Femur (tissue), 1 donor: ENCODE measurements around the gene PDE8B.

Source experiments
- DNase-seq: peaks from one replicate; pipeline ENCODE4 v3.0.0-alpha.2; 2017

Gene PDE8B

GRCh38 chr5:77326986-77327734 is 116.7 kb downstream of the PDE8B start:
- no peak for DNase-seq

- no peak for DNase-seq
These were observed 118.6 kb downstream of the PDE8B start for GRCh38 chr5:77328930-77329647.

- no peak for DNase-seq
These were observed 119.4 kb downstream of the PDE8B start for GRCh38 chr5:77329664-77330430.

DNA sequence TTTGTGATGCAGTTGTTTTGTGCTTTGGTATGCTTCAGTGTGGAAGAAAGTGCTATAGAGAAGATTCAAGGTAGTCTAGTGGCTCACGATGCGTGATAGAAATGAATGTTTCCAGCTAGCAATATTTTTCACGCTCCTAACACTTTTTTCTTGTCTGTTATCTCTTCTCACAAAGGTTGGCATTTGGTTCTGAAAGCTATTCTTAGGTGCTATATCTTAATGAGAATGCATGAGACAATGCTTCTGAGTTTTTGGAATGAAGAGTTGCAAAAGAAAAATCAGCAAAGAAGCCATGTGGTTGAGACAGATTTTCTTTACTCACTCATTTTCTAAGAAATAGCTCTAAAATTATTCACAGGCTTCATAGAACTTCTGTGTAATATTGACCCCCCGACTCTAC is 122.6 kb downstream of the PDE8B start:
- DNase-seq = no peak

DNA sequence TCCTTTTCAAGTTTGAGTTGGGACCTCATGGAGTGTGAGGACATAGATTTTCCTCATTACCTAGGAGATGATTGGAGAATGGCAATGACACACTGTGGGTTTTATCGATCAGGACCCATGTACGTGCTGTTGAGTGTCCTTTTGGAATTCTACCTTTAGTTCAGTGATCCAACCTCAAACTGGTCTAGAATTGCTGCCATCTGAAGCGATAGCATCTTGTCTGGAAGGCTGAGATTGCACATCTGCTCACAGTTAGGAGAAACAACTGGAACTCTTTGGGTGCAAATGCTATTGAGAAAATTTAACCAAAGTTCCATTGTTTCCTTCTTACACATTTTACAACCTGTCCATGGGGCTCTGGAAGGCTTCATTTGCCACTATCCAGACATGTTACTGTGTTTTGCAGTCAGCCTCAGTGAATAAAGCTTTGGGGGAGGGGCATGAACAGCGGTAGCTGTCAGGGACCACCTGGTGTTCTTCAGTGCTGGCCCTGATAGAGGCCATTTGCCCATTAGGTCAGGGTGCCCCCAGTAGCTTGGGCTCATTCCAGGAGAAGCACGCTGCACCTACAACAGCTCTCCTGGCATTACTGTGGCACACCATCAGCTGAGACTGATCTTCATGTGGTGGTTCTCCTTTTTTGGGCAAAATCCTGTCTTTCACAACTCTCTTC is 123.1 kb downstream of the PDE8B start:
- no peak for DNase-seq

GRCh38 chr5:77337246-77337645 is 126.8 kb downstream of the PDE8B start:
- no peak for DNase-seq

- DNase-seq = peak; percentile 69
These were observed 127.2 kb downstream of the PDE8B start for GRCh38 chr5:77337686-77338085.

- no peak for DNase-seq
These were observed 128.9 kb downstream of the PDE8B start for GRCh38 chr5:77339337-77339890.

DNA sequence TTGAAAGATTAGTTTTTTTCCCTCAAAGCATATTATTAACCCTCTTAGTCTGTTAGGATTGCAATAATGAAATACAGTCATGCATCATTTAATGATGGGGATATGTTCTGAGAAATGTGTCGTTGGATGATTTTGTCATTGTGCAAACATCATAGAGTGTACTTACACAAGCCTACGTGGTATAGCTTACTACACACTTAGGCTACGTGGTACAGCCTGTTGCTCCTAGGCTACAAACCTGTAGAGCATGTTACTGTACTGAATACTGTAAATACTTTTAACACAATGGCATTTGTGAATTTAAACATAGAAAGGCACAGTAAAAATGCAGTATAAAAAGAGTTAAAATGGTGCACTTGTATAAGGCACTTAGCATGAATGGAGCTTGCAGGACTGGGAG is 132.7 kb downstream of the PDE8B start:
- no peak for DNase-seq

- DNase-seq = no peak
These were observed 137.1 kb downstream of the PDE8B start for GRCh38 chr5:77347435-77348098.

GRCh38 chr5:77353251-77353650 is 142.8 kb downstream of the PDE8B start:
- no peak for DNase-seq

GRCh38 chr5:77354454-77354853 is 144.0 kb downstream of the PDE8B start:
- no peak for DNase-seq

DNA sequence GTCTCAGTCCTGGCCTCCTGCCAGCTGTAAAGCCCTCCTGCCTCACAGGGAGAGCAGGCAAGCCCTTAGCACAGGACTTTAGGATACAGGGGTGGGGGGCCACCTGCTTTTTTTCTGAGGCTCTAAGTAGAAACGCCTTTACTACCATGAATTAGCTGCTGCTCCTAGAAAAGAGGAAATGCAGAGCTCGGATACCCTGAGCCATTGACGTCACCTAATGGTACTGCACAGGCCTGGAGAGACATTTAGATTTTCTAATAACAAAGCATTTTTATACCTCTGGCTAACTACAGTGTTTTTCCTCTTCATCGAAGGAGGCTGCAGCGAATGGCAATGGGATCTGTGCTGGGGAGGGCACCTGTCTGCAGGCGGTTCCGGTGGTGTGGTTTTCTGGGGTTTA is 144.6 kb downstream of the PDE8B start:
- DNase-seq = no peak

- DNase-seq = no peak
These were observed 145.3 kb downstream of the PDE8B start for GRCh38 chr5:77355751-77356150.

DNA sequence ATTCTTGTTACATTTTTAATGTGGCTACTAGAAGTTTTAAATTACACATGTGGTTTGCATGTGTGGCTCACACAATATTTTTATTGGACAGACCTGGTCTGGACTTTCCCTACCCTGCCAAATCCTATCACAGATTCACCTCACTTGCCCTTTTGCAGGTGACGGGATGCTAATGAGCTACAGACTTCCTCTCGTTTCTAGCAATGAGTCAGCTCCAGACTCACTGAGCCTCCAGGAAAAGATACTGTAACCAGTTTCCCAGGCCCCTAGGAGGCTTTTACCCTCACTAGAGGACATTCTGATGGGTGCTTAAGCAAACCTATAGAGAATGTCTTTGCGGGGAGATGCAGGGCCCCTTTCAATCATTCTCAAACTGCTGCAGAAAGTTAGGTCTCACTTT is 146.3 kb downstream of the PDE8B start:
- DNase-seq = no peak

GRCh38 chr5:77358255-77359205 is 148.1 kb downstream of the PDE8B start:
- DNase-seq = no peak

- DNase-seq = no peak
These were observed 148.8 kb downstream of the PDE8B start for GRCh38 chr5:77359231-77359630.

DNA sequence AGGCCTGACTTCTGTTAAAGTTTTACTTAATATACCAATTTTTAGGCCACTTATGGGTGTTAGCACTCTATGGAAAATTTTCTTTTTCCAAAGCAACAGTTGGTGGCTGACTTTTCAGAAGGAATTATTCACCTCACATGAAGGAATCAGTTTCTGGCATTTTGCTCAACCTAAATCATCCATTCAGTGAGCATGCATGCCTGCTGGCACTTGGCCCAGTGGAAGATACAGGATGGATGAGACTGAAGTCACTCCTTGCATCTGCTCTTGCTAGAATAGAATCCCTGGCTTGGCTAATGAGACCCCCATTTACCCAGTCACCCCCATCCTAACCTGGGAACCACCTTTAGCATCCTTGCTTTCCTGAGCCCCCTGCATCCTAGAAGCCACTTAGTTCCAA is 149.9 kb downstream of the PDE8B start:
- DNase-seq = no peak

GRCh38 chr5:77360973-77361372 is 150.5 kb downstream of the PDE8B start:
- no peak for DNase-seq

- DNase-seq = no peak
These were observed 156.4 kb downstream of the PDE8B start for GRCh38 chr5:77366717-77367500.
